ENCODE results near the gene HIPK1. TPM values are rescaled to one million over a fixed set of nuclear protein-coding genes. Genes with fewer than 3 reads are reported as not detected.

Gene HIPK1
- total RNA-seq, 3 donors from 2014 or later: 66.0 to 99.7 (median 68.8) TPM

- TF ChIP-seq CTCF (IDR thresholded peaks at IDR 0.05): no peak
- H3K9me3 ChIP-seq: no peaks in the 10 kb centered on the region
- intact Hi-C loops (cut with DNase I, micrococcal nuclease): no loop called here
- DNase-seq: no peak
- no peaks in the 10 kb centered on the region for H3K4me1 ChIP-seq (ENCODE audit: low read depth)
- H3K4me3 ChIP-seq: no peak overlapping the region
- ATAC-seq: no peak
- H3K36me3 ChIP-seq (ENCODE audit: low read depth): no peaks in the 10 kb centered on the region
Observed at GRCh38 chr1:114022877-114023276, 93.8 kb downstream of the HIPK1 start.

- DNase-seq: no peak
- ATAC-seq: no peak
- intact Hi-C loops (cut with DNase I, micrococcal nuclease): no loop called here
- no peaks in the 10 kb centered on the region for H3K9me3 ChIP-seq
- H3K4me3 ChIP-seq: no peak overlapping the region
- no peak for TF ChIP-seq CTCF (IDR thresholded peaks at IDR 0.05)
- H3K36me3 ChIP-seq (ENCODE audit: low read depth): no peaks in the 10 kb centered on the region
- no peaks in the 10 kb centered on the region for H3K4me1 ChIP-seq (ENCODE audit: low read depth)
Observed at GRCh38 chr1:114023377-114023776, 94.3 kb downstream of the HIPK1 start.

- no peak for DNase-seq
- no peak for ATAC-seq
- Histone ChIP-seq H3K4me3 (no peak overlapping the region), H3K9me3 (no peaks in the 10 kb centered on the region), H3K4me1 (ENCODE audit: low read depth) (no peaks in the 10 kb centered on the region), H3K36me3 (ENCODE audit: low read depth) (no peaks in the 10 kb centered on the region)
- no peak for TF ChIP-seq CTCF (IDR thresholded peaks at IDR 0.05)
- intact Hi-C loops (cut with DNase I, micrococcal nuclease): no loop called here
Observed at GRCh38 chr1:114024049-114024448, 94.9 kb downstream of the HIPK1 start.

GRCh38 chr1:114025609-114026401 is 96.7 kb downstream of the HIPK1 start:
- H3K36me3 ChIP-seq (ENCODE audit: low read depth): no peaks in the 10 kb centered on the region
- DNase-seq (no peak), ATAC-seq (no peak)
- H3K9me3 ChIP-seq: no peaks in the 10 kb centered on the region
- H3K4me1 ChIP-seq (ENCODE audit: low read depth): no peaks in the 10 kb centered on the region
- no peak overlapping the region for H3K4me3 ChIP-seq
- intact Hi-C loops (cut with DNase I, micrococcal nuclease): no loop called here
- no peak for TF ChIP-seq CTCF (IDR thresholded peaks at IDR 0.05)

- H3K4me1 ChIP-seq (ENCODE audit: low read depth): no peaks in the 10 kb centered on the region
- intact Hi-C loops (cut with DNase I, micrococcal nuclease): no loop called here
- H3K4me3 ChIP-seq: no peak overlapping the region
- no peak for TF ChIP-seq CTCF (IDR thresholded peaks at IDR 0.05)
- no peak for DNase-seq
- no peaks in the 10 kb centered on the region for H3K9me3 ChIP-seq
- H3K36me3 ChIP-seq (ENCODE audit: low read depth): no peaks in the 10 kb centered on the region
- ATAC-seq: no peak
Observed at GRCh38 chr1:114026797-114027196, 97.7 kb downstream of the HIPK1 start.

Other genes with a start within 250 kb of the HIPK1 start
- gene PHTF1, start 169.8 kb upstream of the HIPK1 start, total RNA-seq: 10 to 100 TPM in 2 of 3 donors, 1 to 10 TPM in 1; 8.7 to 14.6 (median 10.8) TPM
- 10 to 100 TPM; 24.1 to 36.5 (median 28.3) TPM for gene RSBN1, start 116.8 kb upstream of the HIPK1 start, total RNA-seq
- 1 to 10 TPM; 4.3 to 8.3 (median 5.2) TPM for gene PTPN22, start 57.6 kb upstream of the HIPK1 start, total RNA-seq
- gene BCL2L15, start 41.7 kb upstream of the HIPK1 start, total RNA-seq: 100 to 1,000 TPM in 2 of 3 donors, 10 to 100 TPM in 1; 72.4 to 197 (median 153) TPM
- gene AP4B1, start 24.5 kb upstream of the HIPK1 start, total RNA-seq: 10 to 100 TPM; 26.6 to 40.0 (median 28.7) TPM
- gene DCLRE1B, start 24.0 kb upstream of the HIPK1 start, total RNA-seq: 1 to 10 TPM; 4.2 to 6.0 (median 5.2) TPM
- 10 to 100 TPM in 2 of 3 donors, 1 to 10 TPM in 1; 5.4 to 51.1 (median 28.2) TPM for gene OLFML3, start 50.1 kb downstream of the HIPK1 start, total RNA-seq
- gene SYT6, start 224.5 kb downstream of the HIPK1 start, total RNA-seq: under 1 TPM in 1 of 3 donors, not detected in 2; 0.82 TPM

Measured in mucosa of descending colon (tissue), 3 donors.